RKO (cell line): Measurements from ENCODE around the gene AP1G2.
A peak's percentile ranks its signal among the peaks of the same experiment; 100 is the strongest.
"Not testable (repeated sequence)": the region's sequence is repeated elsewhere in the genome, so short reads cannot be mapped to it uniquely, and the experiment has no call there.

ENCODE experiments used
- DNase-seq: peaks from one replicate; pipeline ENCODE4 v3.0.0-alpha.2; 2016; ENCODE audit warnings: low spot score

AP1G2 gene

GRCh38 chr14:23539248-23540140, 28.1 kb downstream of the AP1G2 start:
- DNase-seq: peak; percentile 40

GRCh38 chr14:23538785-23539184, 28.8 kb downstream of the AP1G2 start:
- DNase-seq: no peak

GRCh38 chr14:23538050-23538718, 29.4 kb downstream of the AP1G2 start:
- no peak for DNase-seq

GRCh38 chr14:23537351-23538049, 30.1 kb downstream of the AP1G2 start:
- DNase-seq: peak; percentile 21

GRCh38 chr14:23536906-23537305, 30.7 kb downstream of the AP1G2 start:
- DNase-seq: not testable (repeated sequence)

- DNase-seq: no peak
Measured at GRCh38 chr14:23536494-23536893, 31.1 kb downstream of the AP1G2 start.

GRCh38 chr14:23535943-23536342, 31.6 kb downstream of the AP1G2 start:
- no peak for DNase-seq

GRCh38 chr14:23533652-23534435, 33.7 kb downstream of the AP1G2 start:
- no peak for DNase-seq

- DNase-seq: no peak
Measured at GRCh38 chr14:23532658-23533057, 34.9 kb downstream of the AP1G2 start.

GRCh38 chr14:23531391-23531790, 36.2 kb downstream of the AP1G2 start:
- DNase-seq: no peak

- no peak for DNase-seq
Measured at GRCh38 chr14:23530375-23531055, 37.1 kb downstream of the AP1G2 start.

GRCh38 chr14:23529016-23529415, 38.6 kb downstream of the AP1G2 start:
- DNase-seq: no peak

GRCh38 chr14:23528555-23528954, 39.0 kb downstream of the AP1G2 start:
- DNase-seq: no peak

GRCh38 chr14:23525611-23526010, 42.0 kb downstream of the AP1G2 start:
- DNase-seq: no peak

GRCh38 chr14:23524954-23525353, 42.6 kb downstream of the AP1G2 start:
- DNase-seq: no peak

- DNase-seq: no peak
Measured at GRCh38 chr14:23523229-23524016, 44.2 kb downstream of the AP1G2 start.

- no peak for DNase-seq
Measured at GRCh38 chr14:23522643-23523198, 44.9 kb downstream of the AP1G2 start.

GRCh38 chr14:23521785-23522640, 45.6 kb downstream of the AP1G2 start:
- no peak for DNase-seq

GRCh38 chr14:23520899-23521533, 46.6 kb downstream of the AP1G2 start:
- DNase-seq: no peak
